PC-9 (cell line): ENCODE measurements around the gene ERBB2. TPM values are rescaled to one million over a fixed set of nuclear protein-coding genes. Genes with fewer than 3 reads are reported as not detected.

Experiments used
- BruUV-seq: library from RNA; stranded (reverse); fragments of 400-500 nt; replicated peaks from 2 replicates; lab custom pipeline; 2021; lab: Mats Ljungman, UMichigan
- CTCF ChIA-PET: fragments of 300-600 bp; sonication (Branson Sonifier 250); formaldehyde crosslinking; loops from one replicate; lab custom pipeline; 2022; ENCODE audit warnings: antibody characterized with exemption; lab: Charles Lee
- POLR2A ChIA-PET: fragments of 300-600 bp; sonication (Branson Sonifier 250); formaldehyde crosslinking; loops from one replicate; lab custom pipeline; 2022; ENCODE audit warnings: antibody characterized with exemption; ENCODE audit not compliant: unreplicated experiment; lab: Charles Lee
- DNase-seq, 2 experiments: peaks; one replicate each; pipeline versions ENCODE4 v3.0.0 to v3.0.0-alpha.2; 2015 to 2022; ENCODE audit warnings: mixed read lengths in 1 of 2
- H2AFZ ChIP-seq: fragments of 200-600 bp; sonication (generic); 2 replicates; pipeline ENCODE4 v1.8.1; 2017; ENCODE audit warnings: antibody characterized with exemption
- H3F3A ChIP-seq: fragments of 200-600 bp; sonication (generic); 2 replicates; pipeline ENCODE4 v1.8.1; 2017; ENCODE audit warnings: antibody characterized with exemption, mild to moderate bottlenecking, low read depth; ENCODE audit not compliant: insufficient read depth
- H3K27ac ChIP-seq: fragments of 200-600 bp; sonication (generic); 2 replicates; pipeline ENCODE4 v1.6.1; 2016; ENCODE audit warnings: mixed run types
- H3K27me3 ChIP-seq: fragments of 200-600 bp; sonication (generic); 2 replicates; pipeline ENCODE4 v1.6.1; 2016; ENCODE audit warnings: low read depth, mixed run types; ENCODE audit not compliant: insufficient read depth
- H3K36me3 ChIP-seq: fragments of 200-600 bp; sonication (generic); 2 replicates; pipeline ENCODE4 v1.6.1; 2016; ENCODE audit warnings: low read depth, mixed run types
- H3K4me1 ChIP-seq: fragments of 200-600 bp; sonication (generic); replicated peaks from 2 replicates; pipeline ENCODE4 v1.6.1; 2016; ENCODE audit warnings: mixed run types; ENCODE audit not compliant: insufficient read depth
- H3K4me2 ChIP-seq: fragments of 200-600 bp; sonication (generic); 2 replicates; pipeline ENCODE4 v1.6.1; 2017; ENCODE audit warnings: mixed run types
- H3K4me3 ChIP-seq: fragments of 200-600 bp; sonication (generic); 2 replicates; pipeline ENCODE4 v1.6.1; 2016; ENCODE audit warnings: mixed run types
- H3K79me2 ChIP-seq: fragments of 200-600 bp; sonication (generic); 2 replicates; pipeline ENCODE4 v1.6.1; 2017; ENCODE audit warnings: low read depth, mixed run types
- H3K9me2 ChIP-seq: fragments of 200-600 bp; sonication (generic); 2 replicates; pipeline ENCODE4 v1.8.1; 2017; ENCODE audit warnings: mild to moderate bottlenecking; ENCODE audit not compliant: insufficient read depth
- H3K9me3 ChIP-seq: fragments of 200-600 bp; sonication (generic); 2 replicates; pipeline ENCODE4 v1.8.1; 2016; ENCODE audit warnings: low read depth; ENCODE audit not compliant: insufficient read depth
- H4K20me1 ChIP-seq: fragments of 200-600 bp; sonication (generic); 2 replicates; pipeline ENCODE4 v1.8.1; 2017; ENCODE audit not compliant: insufficient read depth
- EZH2 ChIP-seq: fragments of 200-600 bp; sonication (generic); IDR thresholded peaks from 2 replicates; pipeline ENCODE4 v1.8.0; 2017; ENCODE audit warnings: antibody characterized with exemption, low read depth
- intact Hi-C: fragments of 100-400 bp; cut with micrococcal nuclease; formaldehyde crosslinking; loops from one replicate; pipeline ENCODE4 v1.10.0; 2022; ENCODE audit not compliant: unreplicated experiment
- total RNA-seq: library from RNA; stranded (reverse); gene quantifications from 2 replicates; pipeline ENCODE4 v1.2.3, GENCODE V29; 2021
- TF ChIP-seq, protein P1 (sequence below): fragments of 200-600 bp; sonication (generic); conservative IDR thresholded peaks from 2 replicates; pipeline ENCODE4 v1.6.1; 2017; ENCODE audit warnings: mixed run types, antibody characterized with exemption, mild to moderate bottlenecking, moderate library complexity

ERBB2 gene
- total RNA-seq, 1 experiment from 2014 or later, result 90.6 TPM

DNA sequence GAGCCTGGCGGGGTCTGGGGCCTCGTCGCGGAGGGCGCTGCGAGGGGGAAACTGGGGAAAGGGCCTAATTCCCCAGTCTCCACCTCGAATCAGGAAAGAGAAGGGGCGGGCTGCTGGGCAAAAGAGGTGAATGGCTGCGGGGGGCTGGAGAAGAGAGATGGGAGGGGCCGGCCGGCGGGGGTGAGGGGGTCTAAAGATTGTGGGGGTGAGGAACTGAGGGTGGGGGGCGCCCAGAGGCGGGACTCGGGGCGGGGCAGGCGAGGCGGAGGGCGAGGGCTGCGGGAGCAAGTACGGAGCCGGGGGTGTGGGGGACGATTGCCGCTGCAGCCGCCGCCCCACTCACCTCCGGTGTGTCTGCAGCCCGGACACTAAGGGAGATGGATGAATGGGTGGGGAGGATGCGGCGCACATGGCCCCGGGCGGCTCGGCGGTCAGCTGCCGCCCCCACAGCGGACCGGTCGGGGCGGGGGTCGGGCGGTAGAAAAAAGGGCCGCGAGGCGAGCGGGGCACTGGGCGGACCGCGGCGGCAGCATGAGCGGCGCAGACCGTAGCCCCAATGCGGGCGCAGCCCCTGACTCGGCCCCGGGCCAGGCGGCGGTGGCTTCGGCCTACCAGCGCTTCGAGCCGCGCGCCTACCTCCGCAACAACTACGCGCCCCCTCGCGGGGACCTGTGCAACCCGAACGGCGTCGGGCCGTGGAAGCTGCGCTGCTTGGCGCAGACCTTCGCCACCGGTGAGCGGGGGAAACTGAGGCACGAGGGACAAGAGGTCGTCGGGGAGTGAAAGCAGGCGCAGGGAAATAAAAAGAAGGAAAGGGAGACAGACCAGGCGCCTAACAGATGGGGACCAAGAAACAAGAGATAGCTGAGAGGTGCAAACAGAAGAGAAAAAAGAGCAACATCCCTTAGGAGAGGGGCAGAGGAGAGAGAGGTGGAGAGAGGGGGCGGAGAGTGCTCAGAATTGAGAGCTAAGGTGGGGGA lies 31.6 kb upstream of the ERBB2 start, which contains the start of gene PNMT:
TSS of gene PNMT (plus strand) at position 509 of the 980 bp plus-strand sequence. CDS start at position 532, 23 bp downstream.
- TF ChIP-seq EZH2, result no peak
- TF ChIP-seq, protein P1, sequence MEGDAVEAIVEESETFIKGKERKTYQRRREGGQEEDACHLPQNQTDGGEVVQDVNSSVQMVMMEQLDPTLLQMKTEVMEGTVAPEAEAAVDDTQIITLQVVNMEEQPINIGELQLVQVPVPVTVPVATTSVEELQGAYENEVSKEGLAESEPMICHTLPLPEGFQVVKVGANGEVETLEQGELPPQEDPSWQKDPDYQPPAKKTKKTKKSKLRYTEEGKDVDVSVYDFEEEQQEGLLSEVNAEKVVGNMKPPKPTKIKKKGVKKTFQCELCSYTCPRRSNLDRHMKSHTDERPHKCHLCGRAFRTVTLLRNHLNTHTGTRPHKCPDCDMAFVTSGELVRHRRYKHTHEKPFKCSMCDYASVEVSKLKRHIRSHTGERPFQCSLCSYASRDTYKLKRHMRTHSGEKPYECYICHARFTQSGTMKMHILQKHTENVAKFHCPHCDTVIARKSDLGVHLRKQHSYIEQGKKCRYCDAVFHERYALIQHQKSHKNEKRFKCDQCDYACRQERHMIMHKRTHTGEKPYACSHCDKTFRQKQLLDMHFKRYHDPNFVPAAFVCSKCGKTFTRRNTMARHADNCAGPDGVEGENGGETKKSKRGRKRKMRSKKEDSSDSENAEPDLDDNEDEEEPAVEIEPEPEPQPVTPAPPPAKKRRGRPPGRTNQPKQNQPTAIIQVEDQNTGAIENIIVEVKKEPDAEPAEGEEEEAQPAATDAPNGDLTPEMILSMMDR, result peak; percentile 63; the same call in 1 of the 2 replicates
- no peaks in the 10 kb centered on the region for H3K9me3 ChIP-seq
- peaks cover 35% of the 10 kb centered on the region for H3K4me1 ChIP-seq
- H3F3A ChIP-seq, result peaks cover 17% of the 10 kb centered on the region; the same call in 1 of the 2 replicates
- H3K4me2 ChIP-seq, result peak within 1 kb of the TSS; percentile 83
- H3K36me3 ChIP-seq, result no peaks in the 10 kb centered on the region
- ChIA-PET POLR2A (no interaction called here), CTCF (no interaction called here)
- peak within 1 kb of the TSS; percentile 75; the same call in 1 of the 2 replicates for H2AFZ ChIP-seq
- no peaks in the 10 kb centered on the region for H4K20me1 ChIP-seq
- no peak within 1 kb of the TSS for H3K27ac ChIP-seq
- intact Hi-C loops, result no loop called here
- H3K9me2 ChIP-seq, result no peaks in the 10 kb centered on the region
- peak in 1 of 2 experiments; percentile 58 for DNase-seq
- BruUV-seq, result no TSS peak
- H3K4me3 ChIP-seq, result peak within 1 kb of the TSS; percentile 51
- no peaks in the 10 kb centered on the region for H3K79me2 ChIP-seq
- H3K27me3 ChIP-seq, result no peaks in the 10 kb centered on the region

DNA sequence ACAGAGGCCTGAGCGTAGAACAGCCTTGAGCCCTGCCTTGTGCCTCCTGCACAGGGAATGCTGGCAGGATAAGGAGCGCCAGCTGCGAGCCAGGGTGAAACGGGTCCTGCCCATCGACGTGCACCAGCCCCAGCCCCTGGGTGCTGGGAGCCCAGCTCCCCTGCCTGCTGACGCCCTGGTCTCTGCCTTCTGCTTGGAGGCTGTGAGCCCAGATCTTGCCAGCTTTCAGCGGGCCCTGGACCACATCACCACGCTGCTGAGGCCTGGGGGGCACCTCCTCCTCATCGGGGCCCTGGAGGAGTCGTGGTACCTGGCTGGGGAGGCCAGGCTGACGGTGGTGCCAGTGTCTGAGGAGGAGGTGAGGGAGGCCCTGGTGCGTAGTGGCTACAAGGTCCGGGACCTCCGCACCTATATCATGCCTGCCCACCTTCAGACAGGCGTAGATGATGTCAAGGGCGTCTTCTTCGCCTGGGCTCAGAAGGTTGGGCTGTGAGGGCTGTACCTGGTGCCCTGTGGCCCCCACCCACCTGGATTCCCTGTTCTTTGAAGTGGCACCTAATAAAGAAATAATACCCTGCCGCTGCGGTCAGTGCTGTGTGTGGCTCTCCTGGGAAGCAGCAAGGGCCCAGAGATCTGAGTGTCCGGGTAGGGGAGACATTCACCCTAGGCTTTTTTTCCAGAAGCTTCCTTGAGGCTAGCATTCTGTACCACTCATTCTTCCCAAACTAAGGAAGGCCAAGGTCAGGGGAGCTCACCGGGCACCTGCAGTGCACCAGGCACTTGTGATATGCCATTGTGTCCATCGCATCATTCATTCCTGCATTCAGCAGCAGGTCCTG lies 29.7 kb upstream of the ERBB2 start:
- no peaks in the 10 kb centered on the region for H3K79me2 ChIP-seq
- H3K27ac ChIP-seq, result no peak overlapping the region
- no peaks in the 10 kb centered on the region for H3K36me3 ChIP-seq
- DNase-seq, result no peak
- ChIA-PET POLR2A (no interaction called here), CTCF (interaction anchor here (0.6 kb wide), 1 partner anchor 69 kb away, joined by 3 read pairs; no protein-coding TSS in a partner anchor)
- H3K9me2 ChIP-seq, result no peaks in the 10 kb centered on the region
- no peak overlapping the region for H3K4me2 ChIP-seq
- intact Hi-C loops, result no loop called here
- H2AFZ ChIP-seq, result no peak overlapping the region
- no peaks in the 10 kb centered on the region for H3K27me3 ChIP-seq
- H3K4me3 ChIP-seq, result no peak overlapping the region
- H3K4me1 ChIP-seq, result peaks cover 38% of the 10 kb centered on the region
- no TSS peak for BruUV-seq
- TF ChIP-seq, protein P1, result no peak
- no peak for TF ChIP-seq EZH2
- H3K9me3 ChIP-seq, result no peaks in the 10 kb centered on the region
- H4K20me1 ChIP-seq, result no peaks in the 10 kb centered on the region
- H3F3A ChIP-seq, result peaks cover 18% of the 10 kb centered on the region; the same call in 1 of the 2 replicates

DNA sequence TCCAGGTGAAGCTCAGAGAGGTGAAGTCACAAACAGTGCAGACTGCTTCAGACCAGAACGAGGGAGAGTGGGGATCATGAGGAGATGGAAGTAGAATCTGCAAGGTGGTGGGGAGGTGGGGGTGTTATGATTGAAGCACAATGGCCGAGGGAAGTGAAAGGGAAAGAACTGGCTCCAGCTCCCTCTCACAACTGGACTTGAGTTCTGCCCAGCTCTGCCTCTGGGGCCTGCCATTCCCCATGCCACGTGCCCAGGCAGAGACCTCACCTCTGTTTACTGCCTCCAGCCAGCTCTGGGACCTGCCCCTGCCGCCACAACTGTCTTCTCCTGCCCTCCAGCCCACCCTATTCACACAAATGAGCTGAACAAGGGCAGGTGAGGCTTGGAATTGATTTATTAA lies 29.1 kb upstream of the ERBB2 start:
- Histone ChIP-seq H3K27ac (no peak overlapping the region), H3K9me3 (no peaks in the 10 kb centered on the region), H3K4me2 (no peak overlapping the region), H3K27me3 (no peaks in the 10 kb centered on the region), H2AFZ (no peak overlapping the region), H3K9me2 (no peaks in the 10 kb centered on the region), H3K79me2 (no peaks in the 10 kb centered on the region), H4K20me1 (no peaks in the 10 kb centered on the region), H3K36me3 (no peaks in the 10 kb centered on the region), H3K4me1 (peaks cover 45% of the 10 kb centered on the region), H3K4me3 (no peak overlapping the region), H3F3A (peaks cover 25% of the 10 kb centered on the region)
- intact Hi-C loops, result no loop called here
- TF ChIP-seq, protein P1, result no peak
- TF ChIP-seq EZH2, result no peak
- BruUV-seq, result no TSS peak
- ChIA-PET POLR2A (interaction anchor here (0.9 kb wide), 1 partner anchor 59 kb away, joined by 3 read pairs; no protein-coding TSS in a partner anchor), CTCF (interaction anchor here (0.6 to 1.7 kb wide), 2 partner anchors 19 to 69 kb away, joined by 3 to 4 read pairs; no protein-coding TSS in a partner anchor)
- DNase-seq, result no peak
